GM10847 (cell line): ENCODE results near the gene DCST2.

ENCODE experiments used
- POLR2A ChIP-seq: IDR thresholded peaks from 2 replicates; pipeline ENCODE4 v1.6.1; 2011; ENCODE audit not compliant: insufficient read length; ENCODE audit errors: extremely low read depth

Gene DCST2

GRCh38 chr1:155029513-155030242 is 3.9 kb downstream of the DCST2 start:
- TF ChIP-seq POLR2A = no peak

GRCh38 chr1:155026588-155026987 is 7.0 kb downstream of the DCST2 start:
- no peak for TF ChIP-seq POLR2A

GRCh38 chr1:155026154-155026553 is 7.4 kb downstream of the DCST2 start:
- TF ChIP-seq POLR2A = no peak

GRCh38 chr1:155024315-155024714 is 9.3 kb downstream of the DCST2 start:
- TF ChIP-seq POLR2A = no peak

- no peak for TF ChIP-seq POLR2A
Observed at GRCh38 chr1:155023627-155024026, 10.0 kb downstream of the DCST2 start.

- no peak for TF ChIP-seq POLR2A
Observed at GRCh38 chr1:155022927-155023236, 10.7 kb downstream of the DCST2 start.

GRCh38 chr1:155022136-155022926 is 11.2 kb downstream of the DCST2 start:
- no peak for TF ChIP-seq POLR2A

- no peak for TF ChIP-seq POLR2A
Observed at GRCh38 chr1:155019377-155020245, 14.0 kb downstream of the DCST2 start.

- no peak for TF ChIP-seq POLR2A
Observed at GRCh38 chr1:155018617-155019348, 14.8 kb downstream of the DCST2 start.

- TF ChIP-seq POLR2A = no peak
Observed at GRCh38 chr1:155017946-155018316, 15.7 kb downstream of the DCST2 start.

GRCh38 chr1:155017041-155017945 is 16.3 kb downstream of the DCST2 start:
- TF ChIP-seq POLR2A = no peak

GRCh38 chr1:155016231-155016831 is 17.2 kb downstream of the DCST2 start:
- no peak for TF ChIP-seq POLR2A

GRCh38 chr1:155015527-155016230 is 17.9 kb downstream of the DCST2 start:
- no peak for TF ChIP-seq POLR2A
